CD4-positive, alpha-beta T cell treated with Interferon alpha-2 for 1 hour (primary cell): ENCODE measurements around the gene OLFM4.

ENCODE experiments used
- DNase-seq, 2 donors: peaks; one replicate each; pipeline ENCODE4 v3.0.0-alpha.2; 2020 to 2022

OLFM4 gene

GRCh38 chr13:53014495-53015443 lies 13.8 kb upstream of the OLFM4 start:
- no peak for DNase-seq

GRCh38 chr13:53015971-53016370 lies 12.6 kb upstream of the OLFM4 start:
- no peak for DNase-seq

- DNase-seq = no peak
These were observed 11.1 kb upstream of the OLFM4 start for GRCh38 chr13:53017433-53017970.

GRCh38 chr13:53018690-53019647 lies 9.6 kb upstream of the OLFM4 start:
- DNase-seq = no peak

GRCh38 chr13:53020764-53021335 lies 7.8 kb upstream of the OLFM4 start:
- DNase-seq = no peak

- DNase-seq = no peak
These were observed 5.4 kb upstream of the OLFM4 start for GRCh38 chr13:53023246-53023645.

GRCh38 chr13:53028063-53028462 lies 550 bp upstream of the OLFM4 start:
- DNase-seq = no peak

GRCh38 chr13:53032849-53033248 lies 4.2 kb downstream of the OLFM4 start:
- DNase-seq = no peak

GRCh38 chr13:53038993-53039392 lies 10.4 kb downstream of the OLFM4 start:
- no peak for DNase-seq

GRCh38 chr13:53041968-53042516 lies 13.4 kb downstream of the OLFM4 start:
- DNase-seq = no peak

- DNase-seq = no peak
These were observed 14.3 kb downstream of the OLFM4 start for GRCh38 chr13:53042877-53043276.

- no peak for DNase-seq
These were observed 14.8 kb downstream of the OLFM4 start for GRCh38 chr13:53043398-53043797.

- DNase-seq = no peak
These were observed 16.6 kb downstream of the OLFM4 start for GRCh38 chr13:53045189-53045588.

GRCh38 chr13:53048880-53049279 lies 20.3 kb downstream of the OLFM4 start:
- no peak for DNase-seq

- DNase-seq = no peak
These were observed 21.5 kb downstream of the OLFM4 start for GRCh38 chr13:53050151-53050550.

GRCh38 chr13:53052675-53053074 lies 24.1 kb downstream of the OLFM4 start:
- no peak for DNase-seq

- DNase-seq = no peak
These were observed 26.0 kb downstream of the OLFM4 start for GRCh38 chr13:53054569-53054968.

GRCh38 chr13:53058065-53058679 lies 29.6 kb downstream of the OLFM4 start:
- DNase-seq = no peak

- DNase-seq = no peak
These were observed 32.4 kb downstream of the OLFM4 start for GRCh38 chr13:53060840-53061490.

- no peak for DNase-seq
These were observed 36.1 kb downstream of the OLFM4 start for GRCh38 chr13:53064731-53065130.

GRCh38 chr13:53066411-53066810 lies 37.8 kb downstream of the OLFM4 start:
- DNase-seq = no peak
